Diencephalon (tissue), 1 donor: Measurements from ENCODE around the gene ZNF354C. TPM values are rescaled to one million over a fixed set of nuclear protein-coding genes. Genes with fewer than 3 reads are reported as not detected.

Experiments used
- total RNA-seq: library from RNA; depleted of rRNA; stranded (reverse); fragments of >200 nt; gene quantifications from one replicate; pipeline ENCODE4 v1.2.3, GENCODE V29; 2014

The ZNF354C gene
- total RNA-seq, result 42.2 TPM

GRCh38 chr5:179060116-179061008 is at the start of gene ZNF354C:
ZNF354C (plus strand) TSS chr5:179060373; CDS start chr5:179062069, 1,696 bp downstream.

DNA sequence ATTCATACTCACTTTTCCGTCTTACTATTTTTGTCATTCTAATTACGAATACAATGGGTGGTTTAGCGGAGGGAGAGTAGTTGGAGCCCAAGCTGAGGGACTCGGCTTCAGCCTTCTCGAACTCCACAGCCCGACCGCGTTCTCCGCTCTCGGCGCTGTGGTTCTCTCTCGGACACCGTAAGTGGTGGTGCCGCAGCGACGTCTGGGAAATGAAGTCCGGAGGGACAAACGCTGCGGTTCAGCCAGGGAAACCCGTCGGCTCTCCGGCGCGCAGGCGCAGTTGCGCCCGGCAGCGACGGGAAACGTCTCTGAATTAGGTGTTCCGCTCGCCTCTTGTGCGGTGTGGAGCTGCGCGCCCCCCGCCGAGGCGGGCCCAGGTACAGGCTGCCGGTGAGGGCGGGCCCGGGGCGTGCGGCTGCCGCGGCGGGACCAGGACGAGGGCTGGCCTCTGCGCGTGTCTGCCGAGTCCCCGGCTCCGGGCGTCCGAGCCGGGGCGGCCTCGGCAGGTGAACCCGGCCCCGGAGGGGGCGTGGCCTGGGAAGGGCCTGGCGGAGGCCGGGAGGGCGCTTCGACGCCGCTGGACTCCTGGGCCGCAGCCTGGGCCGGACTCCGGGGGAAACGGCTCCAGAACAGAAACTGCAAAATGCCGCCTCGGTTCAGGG is 36.5 kb upstream of the ZNF354C start, which contains the start of gene ZNF879:
Gene ZNF879 (plus strand): TSS at position 277 of the 662 bp plus-strand sequence. CDS start 1,201 bp downstream, outside the sequence.

Other genes with a start within 250 kb of the ZNF354C start
- gene ZNF354B, start 200.4 kb upstream of the ZNF354C start, total RNA-seq, result 25.1 TPM
- 7.6 TPM for gene ZFP2, start 164.5 kb upstream of the ZNF354C start, total RNA-seq
- 10.6 TPM for gene ZNF454, start 119.2 kb upstream of the ZNF354C start, total RNA-seq
- gene GRM6, start 65.1 kb upstream of the ZNF354C start, total RNA-seq, result 0.23 TPM
- 13.1 TPM for gene ZNF879, start 36.6 kb upstream of the ZNF354C start, total RNA-seq